GM19467 (cell line): Measurements from ENCODE around the gene NLE1.
A peak's percentile ranks its signal among the peaks of the same experiment; 100 is the strongest.
"Not testable (repeated sequence)": the region's sequence is repeated elsewhere in the genome, so short reads cannot be mapped to it uniquely, and the experiment has no call there.

Experiments
- ATAC-seq: cut with Tn5 transposase; IDR thresholded peaks from one replicate; pipeline ENCODE4 v1.9.1; 2021; ENCODE audit warnings: mild to moderate bottlenecking, moderate library complexity; ENCODE audit not compliant: unreplicated experiment

Gene NLE1

GRCh38 chr17:35129973-35130351 lies 12.1 kb downstream of the NLE1 start:
- ATAC-seq, result no peak

GRCh38 chr17:35129154-35129972 lies 12.7 kb downstream of the NLE1 start:
- ATAC-seq, result no peak

GRCh38 chr17:35127751-35128514 lies 14.2 kb downstream of the NLE1 start:
- ATAC-seq, result no peak

GRCh38 chr17:35121315-35121714 lies 20.8 kb downstream of the NLE1 start, which contains the start of gene FNDC8:
TSS of gene FNDC8 (plus strand) at chr17:35121615. CDS start at chr17:35121694, 79 bp downstream.
- no peak for ATAC-seq

GRCh38 chr17:35119370-35120165 lies 22.5 kb downstream of the NLE1 start, which contains the start of gene RAD51D:
TSS of gene RAD51D (minus strand) at chr17:35119860. CDS start at chr17:35119613, 247 bp downstream.
- peak; percentile 76 for ATAC-seq

- ATAC-seq, result no peak
Observed at GRCh38 chr17:35117984-35118383, 24.1 kb downstream of the NLE1 start.

- no peak for ATAC-seq
Observed at GRCh38 chr17:35116845-35117244, 25.3 kb downstream of the NLE1 start.

- ATAC-seq, result not testable (repeated sequence)
Observed at GRCh38 chr17:35110791-35111190, 31.3 kb downstream of the NLE1 start.

- ATAC-seq, result no peak
Observed at GRCh38 chr17:35104844-35105450, 37.2 kb downstream of the NLE1 start.

GRCh38 chr17:35103271-35103670 lies 38.8 kb downstream of the NLE1 start:
- ATAC-seq, result no peak

GRCh38 chr17:35101725-35102124 lies 40.4 kb downstream of the NLE1 start:
- no peak for ATAC-seq

GRCh38 chr17:35101036-35101435 lies 41.1 kb downstream of the NLE1 start:
- no peak for ATAC-seq

- no peak for ATAC-seq
Observed at GRCh38 chr17:35099908-35100307, 42.2 kb downstream of the NLE1 start.

GRCh38 chr17:35097776-35098175 lies 44.3 kb downstream of the NLE1 start:
- no peak for ATAC-seq

GRCh38 chr17:35095741-35096140 lies 46.4 kb downstream of the NLE1 start:
- no peak for ATAC-seq

GRCh38 chr17:35094902-35095301 lies 47.2 kb downstream of the NLE1 start:
- ATAC-seq, result no peak

- ATAC-seq, result not testable (repeated sequence)
Observed at GRCh38 chr17:35090707-35091106, 51.4 kb downstream of the NLE1 start.

GRCh38 chr17:35089586-35090296 lies 52.4 kb downstream of the NLE1 start:
- ATAC-seq, result peak; percentile 3

GRCh38 chr17:35088881-35089585 lies 53.1 kb downstream of the NLE1 start:
- ATAC-seq, result peak; percentile 70
